Measurements from ENCODE around the gene ALB. TPM values are rescaled to one million over a fixed set of nuclear protein-coding genes. Genes with fewer than 3 reads are reported as not detected.

The ALB gene
- total and polyA plus RNA-seq, 5 experiments from 2014 or later: 0.73 to 0.88 TPM; not detected in 3

DNA sequence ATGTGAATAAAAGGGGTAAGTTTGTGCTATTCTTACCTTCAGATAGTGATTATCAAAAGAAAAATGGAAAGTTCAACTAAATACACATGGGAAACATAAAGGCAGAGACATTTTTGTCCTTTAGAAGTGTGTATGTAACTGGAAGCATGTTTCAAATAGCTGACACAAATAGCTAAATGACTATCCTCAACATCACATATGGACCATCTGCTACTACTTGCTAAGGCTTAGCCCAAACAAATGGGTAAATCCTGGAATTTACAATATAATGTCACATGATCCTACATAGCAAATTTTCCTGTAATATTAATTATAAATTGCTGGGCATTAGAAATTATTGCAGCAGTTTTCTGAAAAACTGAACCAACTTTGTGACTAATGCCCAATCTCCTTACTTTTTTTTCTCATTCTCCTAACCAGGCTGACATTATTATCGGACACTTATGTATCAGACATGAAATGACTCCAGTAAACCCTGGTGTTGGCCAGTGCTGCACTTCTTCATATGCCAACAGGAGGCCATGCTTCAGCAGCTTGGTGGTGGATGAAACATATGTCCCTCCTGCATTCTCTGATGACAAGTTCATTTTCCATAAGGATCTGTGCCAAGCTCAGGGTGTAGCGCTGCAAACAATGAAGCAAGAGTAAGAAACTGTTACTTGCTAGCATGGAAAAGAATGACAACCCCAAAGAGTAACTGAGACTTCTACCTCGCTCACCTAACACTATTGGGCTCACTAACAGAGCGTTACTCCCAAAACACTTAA lies 48.1 kb downstream of the ALB start:
- peaks cover 0 to 23% (median 7%) of the 10 kb centered on the region in 5 donors for H3K27me3 Mint-ChIP-seq
- H3K9me3 Mint-ChIP-seq: no peaks in the 10 kb centered on the region
- H3K36me3 Mint-ChIP-seq: no peaks in the 10 kb centered on the region
- H3K4me3 Mint-ChIP-seq: no peak overlapping the region
- H3K27ac Mint-ChIP-seq: no peak overlapping the region
- ATAC-seq (no peak), DNase-seq (peak in 1 of 10 donors; percentile 50)
- POLR2A ChIA-PET: no interaction called here
- no peaks in the 10 kb centered on the region for H3K4me1 Mint-ChIP-seq

- ATAC-seq (no peak), DNase-seq (no peak)
- Mint-ChIP-seq H3K9me3 (no peaks in the 10 kb centered on the region), H3K4me3 (no peak overlapping the region), H3K27ac (no peak overlapping the region), H3K4me1 (no peaks in the 10 kb centered on the region), H3K36me3 (no peaks in the 10 kb centered on the region), H3K27me3 (peaks cover 4 to 22% (median 6%) of the 10 kb centered on the region in 5 donors)
- POLR2A ChIA-PET: interaction anchor here (0.6 kb wide), 1 partner anchor 29 kb away, joined by 3 read pairs; no protein-coding TSS in a partner anchor
Observed at GRCh38 chr4:73452953-73453700, 49.0 kb downstream of the ALB start.

- DNase-seq (no peak), ATAC-seq (no peak)
- Mint-ChIP-seq H3K27me3 (peaks cover 6 to 27% (median 10%) of the 10 kb centered on the region in 5 donors), H3K4me3 (no peak overlapping the region), H3K36me3 (no peaks in the 10 kb centered on the region), H3K4me1 (no peaks in the 10 kb centered on the region), H3K9me3 (no peaks in the 10 kb centered on the region), H3K27ac (no peak overlapping the region)
- POLR2A ChIA-PET: interaction anchor here (0.6 kb wide), 1 partner anchor 28 kb away, joined by 3 read pairs; no protein-coding TSS in a partner anchor
Observed at GRCh38 chr4:73453701-73454005, 49.6 kb downstream of the ALB start.

DNA sequence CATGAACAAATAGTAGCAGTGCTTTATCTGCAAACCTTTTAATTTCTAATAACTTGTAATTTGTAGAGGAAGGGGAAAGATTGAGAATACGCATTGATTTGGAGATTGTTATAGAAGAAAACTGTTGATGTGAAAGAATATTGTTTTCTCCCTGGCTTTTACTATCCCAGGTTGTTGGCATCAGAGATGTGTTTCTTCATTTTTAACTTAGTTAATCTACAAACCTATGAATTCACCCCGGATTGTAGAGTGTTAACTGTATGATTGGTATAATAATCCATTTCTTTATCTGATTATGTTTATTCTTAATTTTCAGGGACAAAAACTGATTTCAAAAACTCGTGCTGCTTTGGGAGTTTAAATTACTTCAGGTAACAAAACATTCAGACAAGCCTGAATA lies 50.8 kb downstream of the ALB start:
- no peaks in the 10 kb centered on the region for H3K36me3 Mint-ChIP-seq
- no peaks in the 10 kb centered on the region for H3K4me1 Mint-ChIP-seq
- H3K4me3 Mint-ChIP-seq: no peak overlapping the region
- H3K27me3 Mint-ChIP-seq: peaks cover 5 to 31% (median 11%) of the 10 kb centered on the region in 5 donors
- no peak for DNase-seq
- no peak for ATAC-seq
- no peak overlapping the region for H3K27ac Mint-ChIP-seq
- POLR2A ChIA-PET: no interaction called here
- H3K9me3 Mint-ChIP-seq: peaks cover 0 to 4% (median 0%) of the 10 kb centered on the region in 9 donors

- POLR2A ChIA-PET: no interaction called here
Observed at GRCh38 chr4:73456177-73457022, 52.3 kb downstream of the ALB start.

DNA sequence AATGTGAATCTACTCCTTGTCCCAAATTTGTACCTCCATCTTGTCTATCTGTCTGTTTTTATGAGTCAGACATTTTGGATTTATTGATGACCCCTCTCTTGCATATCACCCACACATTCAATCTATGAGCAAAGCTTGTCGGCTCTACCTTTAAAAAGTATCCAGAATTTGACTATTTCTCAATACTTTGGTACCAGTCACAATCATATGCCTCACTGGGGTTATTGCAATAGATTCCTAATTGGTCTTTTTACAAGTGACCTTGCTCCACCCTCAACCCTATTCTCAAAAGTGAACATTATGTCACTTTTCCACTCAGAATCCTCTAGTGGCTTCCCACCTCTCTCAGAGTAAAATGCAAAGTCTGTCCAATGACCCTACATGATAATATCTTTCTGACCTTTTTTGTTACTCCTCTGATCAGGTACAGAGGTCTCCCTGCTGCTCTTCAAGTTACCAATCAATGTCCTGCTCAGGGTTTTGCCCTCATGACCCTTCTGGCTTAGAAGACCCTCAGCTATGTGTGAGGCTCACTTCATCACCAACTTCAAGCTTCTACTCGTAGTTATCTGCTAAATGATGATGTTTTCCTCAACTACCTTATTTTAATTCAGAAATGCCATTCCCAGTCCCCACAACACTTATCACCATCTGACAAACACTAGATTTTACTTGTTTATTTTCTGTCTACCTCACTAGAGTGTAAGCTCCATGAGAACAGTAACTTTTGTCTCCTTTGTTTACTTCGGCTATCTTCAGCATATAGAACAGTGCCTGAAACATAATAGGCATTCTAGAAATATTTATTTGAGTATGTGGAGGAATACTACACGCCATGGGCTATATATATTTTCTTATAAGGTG lies 54.3 kb downstream of the ALB start:
- ATAC-seq (no peak), DNase-seq (no peak)
- Mint-ChIP-seq H3K27ac (no peak overlapping the region), H3K4me3 (no peak overlapping the region), H3K4me1 (no peaks in the 10 kb centered on the region), H3K9me3 (peaks cover 0 to 4% (median 0%) of the 10 kb centered on the region in 9 donors), H3K27me3 (peaks cover 4 to 19% (median 15%) of the 10 kb centered on the region in 5 donors), H3K36me3 (peaks cover 0 to 7% (median 0%) of the 10 kb centered on the region in 3 donors)
- POLR2A ChIA-PET: no interaction called here

More at GRCh38 chr4:73456177-73457022, 52.3 kb downstream of the ALB start:
- ATAC-seq (no peak), DNase-seq (no peak)
- Mint-ChIP-seq H3K4me3 (no peak overlapping the region), H3K9me3 (peaks cover 0 to 4% (median 0%) of the 10 kb centered on the region in 9 donors), H3K4me1 (no peaks in the 10 kb centered on the region), H3K36me3 (no peaks in the 10 kb centered on the region), H3K27me3 (peaks cover 5 to 31% (median 11%) of the 10 kb centered on the region in 5 donors), H3K27ac (no peak overlapping the region)

DNA sequence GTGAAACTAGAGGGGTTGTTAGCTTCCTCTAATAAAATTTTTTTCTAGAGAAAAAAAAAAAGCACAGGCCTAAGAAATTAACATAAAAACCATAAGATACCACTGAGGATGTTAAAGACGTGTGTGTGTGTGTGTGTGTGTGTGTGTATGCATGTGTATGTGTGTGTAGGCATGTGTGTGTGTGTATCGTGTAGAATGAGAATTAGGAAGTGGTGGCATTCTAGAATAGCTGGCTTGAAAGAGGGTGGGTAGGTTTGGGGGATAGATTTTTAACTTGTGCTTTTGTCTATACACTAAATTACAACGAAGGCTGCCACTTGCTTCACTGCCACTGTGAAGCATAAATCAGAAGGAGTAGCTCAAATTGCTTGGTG lies 54.9 kb downstream of the ALB start:
- H3K27me3 Mint-ChIP-seq: peaks cover 4 to 21% (median 18%) of the 10 kb centered on the region in 5 donors
- H3K9me3 Mint-ChIP-seq: peaks cover 0 to 4% (median 0%) of the 10 kb centered on the region in 9 donors
- POLR2A ChIA-PET: no interaction called here
- peaks cover 0 to 7% (median 0%) of the 10 kb centered on the region in 3 donors for H3K36me3 Mint-ChIP-seq
- no peak overlapping the region for H3K27ac Mint-ChIP-seq
- H3K4me1 Mint-ChIP-seq: no peaks in the 10 kb centered on the region
- ATAC-seq: no peak
- DNase-seq: no peak
- H3K4me3 Mint-ChIP-seq: no peak overlapping the region

DNA sequence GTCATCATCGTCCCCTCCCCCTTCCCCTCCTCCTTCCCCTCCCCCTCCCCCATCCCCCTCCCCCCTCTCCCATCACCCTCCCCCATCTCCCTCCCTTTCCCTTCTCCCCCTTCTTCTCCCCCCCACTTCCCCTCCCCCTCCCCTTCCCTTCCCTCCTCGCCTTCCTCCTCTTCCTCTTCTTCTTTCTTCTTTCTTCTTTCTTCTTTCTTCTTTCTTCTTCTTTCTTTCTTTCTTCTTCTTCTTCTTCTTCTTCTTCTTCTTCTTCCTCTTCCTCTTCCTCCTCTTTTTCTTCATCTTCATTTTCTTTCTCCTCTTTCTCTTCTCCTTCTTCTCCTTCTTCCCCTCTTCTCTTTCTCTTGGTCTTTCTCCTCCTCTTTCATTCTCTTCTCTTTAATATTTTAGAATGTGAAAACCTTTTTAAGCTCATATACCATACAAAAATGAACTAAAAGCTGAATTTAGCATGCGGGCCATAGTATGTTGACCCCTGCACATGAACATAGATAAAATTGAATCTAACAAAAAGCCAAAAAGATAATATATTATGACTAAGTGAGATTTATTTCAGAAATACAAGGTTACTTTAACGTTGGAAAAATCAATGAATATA lies 56.9 kb downstream of the ALB start:
- DNase-seq (no peak), ATAC-seq (no peak)
- peaks cover 4 to 23% (median 18%) of the 10 kb centered on the region in 5 donors for H3K27me3 Mint-ChIP-seq
- no peaks in the 10 kb centered on the region for H3K4me1 Mint-ChIP-seq
- H3K36me3 Mint-ChIP-seq: peaks cover 0 to 7% (median 0%) of the 10 kb centered on the region in 3 donors
- no peak overlapping the region for H3K27ac Mint-ChIP-seq
- POLR2A ChIA-PET: no interaction called here
- peaks cover 0 to 4% (median 0%) of the 10 kb centered on the region in 9 donors for H3K9me3 Mint-ChIP-seq
- no peak overlapping the region for H3K4me3 Mint-ChIP-seq

- H3K4me3 Mint-ChIP-seq: no peak overlapping the region
- peaks cover 5 to 32% (median 9%) of the 10 kb centered on the region in 5 donors for H3K27me3 Mint-ChIP-seq
- POLR2A ChIA-PET: no interaction called here
- no peak overlapping the region for H3K27ac Mint-ChIP-seq
- peaks cover 0 to 22% (median 5%) of the 10 kb centered on the region in 9 donors for H3K9me3 Mint-ChIP-seq
- ATAC-seq (no peak), DNase-seq (no peak)
- H3K36me3 Mint-ChIP-seq: peaks cover 0 to 5% (median 0%) of the 10 kb centered on the region in 3 donors
- no peaks in the 10 kb centered on the region for H3K4me1 Mint-ChIP-seq
Observed at GRCh38 chr4:73468170-73468569, 64.1 kb downstream of the ALB start.

DNA sequence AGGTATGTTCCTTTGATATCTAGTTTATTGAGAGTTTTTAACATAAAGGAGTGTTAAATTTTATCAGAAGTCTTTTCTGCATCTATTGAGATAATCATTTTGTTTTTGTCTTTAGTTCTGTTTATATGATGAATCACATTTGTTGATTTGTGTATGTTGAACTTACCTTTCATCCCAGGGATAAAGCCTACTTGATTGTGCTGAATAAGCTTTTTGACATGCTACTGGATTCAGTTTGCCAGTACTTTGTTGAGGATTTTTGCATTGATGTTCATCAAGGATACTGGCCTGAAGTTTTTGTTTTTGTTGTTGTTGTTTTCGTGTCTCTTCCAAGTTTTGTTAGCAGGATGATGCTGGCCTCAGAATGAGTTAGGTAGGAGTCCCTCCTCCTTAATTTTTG lies 66.6 kb downstream of the ALB start:
- H3K27ac Mint-ChIP-seq: no peak overlapping the region
- H3K4me1 Mint-ChIP-seq: no peaks in the 10 kb centered on the region
- no peak overlapping the region for H3K4me3 Mint-ChIP-seq
- ATAC-seq: no peak
- no peak for DNase-seq
- H3K27me3 Mint-ChIP-seq: peaks cover 2 to 45% (median 9%) of the 10 kb centered on the region in 5 donors
- H3K9me3 Mint-ChIP-seq: peaks cover 3 to 38% (median 14%) of the 10 kb centered on the region in 9 donors
- peaks cover 0 to 15% (median 0%) of the 10 kb centered on the region in 3 donors for H3K36me3 Mint-ChIP-seq
- POLR2A ChIA-PET: no interaction called here
